ENCODE measurements around the gene CBLB.

DNA sequence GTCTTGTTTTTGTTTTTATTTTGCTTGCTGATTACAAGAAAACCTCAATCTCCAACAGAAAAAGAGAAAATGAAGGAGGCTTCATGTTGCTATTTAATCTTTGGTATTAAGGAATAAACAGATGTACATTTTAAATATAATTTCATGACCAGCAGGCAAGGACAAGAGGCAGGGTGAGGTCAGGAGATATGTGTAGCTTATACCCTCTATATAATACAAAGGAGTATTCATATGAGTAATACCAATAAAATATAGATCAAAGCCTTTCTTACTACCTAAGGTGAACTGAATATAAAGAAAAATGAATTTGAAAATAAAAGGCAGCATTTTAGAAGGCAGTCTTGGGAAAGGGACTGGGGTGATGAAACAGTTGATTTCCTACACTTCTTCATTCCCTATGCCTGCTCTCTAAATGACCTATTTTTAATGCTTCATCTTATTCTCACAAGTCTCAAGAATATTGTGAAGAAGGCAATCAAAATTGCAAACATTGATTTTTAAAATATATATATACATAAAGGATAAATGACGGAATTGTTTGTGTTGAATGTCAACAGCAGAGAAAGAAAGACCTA, 8.6 kb upstream of the CBLB start:
- TF ChIP-seq, protein P1, sequence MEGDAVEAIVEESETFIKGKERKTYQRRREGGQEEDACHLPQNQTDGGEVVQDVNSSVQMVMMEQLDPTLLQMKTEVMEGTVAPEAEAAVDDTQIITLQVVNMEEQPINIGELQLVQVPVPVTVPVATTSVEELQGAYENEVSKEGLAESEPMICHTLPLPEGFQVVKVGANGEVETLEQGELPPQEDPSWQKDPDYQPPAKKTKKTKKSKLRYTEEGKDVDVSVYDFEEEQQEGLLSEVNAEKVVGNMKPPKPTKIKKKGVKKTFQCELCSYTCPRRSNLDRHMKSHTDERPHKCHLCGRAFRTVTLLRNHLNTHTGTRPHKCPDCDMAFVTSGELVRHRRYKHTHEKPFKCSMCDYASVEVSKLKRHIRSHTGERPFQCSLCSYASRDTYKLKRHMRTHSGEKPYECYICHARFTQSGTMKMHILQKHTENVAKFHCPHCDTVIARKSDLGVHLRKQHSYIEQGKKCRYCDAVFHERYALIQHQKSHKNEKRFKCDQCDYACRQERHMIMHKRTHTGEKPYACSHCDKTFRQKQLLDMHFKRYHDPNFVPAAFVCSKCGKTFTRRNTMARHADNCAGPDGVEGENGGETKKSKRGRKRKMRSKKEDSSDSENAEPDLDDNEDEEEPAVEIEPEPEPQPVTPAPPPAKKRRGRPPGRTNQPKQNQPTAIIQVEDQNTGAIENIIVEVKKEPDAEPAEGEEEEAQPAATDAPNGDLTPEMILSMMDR (IDR thresholded peaks at IDR 0.05), result no peak
- no peak for TF ChIP-seq POLR2A (IDR thresholded peaks at IDR 0.05)

All from adrenal gland (tissue), 5 donors.